IPS-15b (cell line): ENCODE measurements around the gene NRP1.

ENCODE experiments used
- H3K27me3 ChIP-seq: one replicate; pipeline ENCODE4 v1.6.1; 2013; ENCODE audit warnings: low read length; ENCODE audit not compliant: control insufficient read depth, insufficient read depth
- H3K36me3 ChIP-seq: one replicate; pipeline ENCODE4 v1.6.1; 2013; ENCODE audit warnings: low read length; ENCODE audit not compliant: control insufficient read depth, insufficient read depth
- H3K4me1 ChIP-seq: one replicate; pipeline ENCODE4 v1.6.1; 2013; ENCODE audit warnings: mild to moderate bottlenecking, low read length; ENCODE audit not compliant: control insufficient read depth, insufficient read depth
- H3K4me3 ChIP-seq: one replicate; pipeline ENCODE4 v1.5.1; 2013; ENCODE audit warnings: low read depth, low read length
- H3K9ac ChIP-seq: one replicate; pipeline ENCODE4 v1.6.1; 2013; ENCODE audit warnings: low read depth, mild to moderate bottlenecking, low read length
- H3K9me3 ChIP-seq: one replicate; pipeline ENCODE4 v1.6.1; 2013; ENCODE audit warnings: mild to moderate bottlenecking, low read length; ENCODE audit not compliant: control insufficient read depth, insufficient read depth

The NRP1 gene

DNA sequence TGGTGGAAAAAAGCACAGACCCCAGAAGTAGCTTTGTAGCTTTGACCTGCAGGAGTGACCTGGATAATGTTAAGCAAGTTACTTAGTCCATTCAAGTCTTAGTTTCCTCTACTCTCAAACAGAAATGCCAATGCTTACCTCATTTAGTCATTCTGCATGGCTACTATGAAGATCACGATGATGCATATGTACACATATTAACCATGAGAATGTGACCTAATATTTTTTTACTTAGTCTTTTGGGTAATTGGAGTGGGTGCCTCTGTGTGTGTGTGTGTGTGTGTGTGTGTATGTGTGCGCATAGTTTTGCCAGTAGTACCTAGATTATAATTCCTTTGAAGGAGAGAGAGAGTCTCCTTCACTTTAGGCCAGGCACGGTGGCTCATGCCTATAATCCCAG is 95.8 kb downstream of the NRP1 start:
- H3K4me1 ChIP-seq = no peaks in the 10 kb centered on the region
- no peak overlapping the region for H3K9ac ChIP-seq
- no peak overlapping the region for H3K4me3 ChIP-seq
- H3K36me3 ChIP-seq = no peaks in the 10 kb centered on the region
- no peaks in the 10 kb centered on the region for H3K27me3 ChIP-seq
- no peaks in the 10 kb centered on the region for H3K9me3 ChIP-seq

DNA sequence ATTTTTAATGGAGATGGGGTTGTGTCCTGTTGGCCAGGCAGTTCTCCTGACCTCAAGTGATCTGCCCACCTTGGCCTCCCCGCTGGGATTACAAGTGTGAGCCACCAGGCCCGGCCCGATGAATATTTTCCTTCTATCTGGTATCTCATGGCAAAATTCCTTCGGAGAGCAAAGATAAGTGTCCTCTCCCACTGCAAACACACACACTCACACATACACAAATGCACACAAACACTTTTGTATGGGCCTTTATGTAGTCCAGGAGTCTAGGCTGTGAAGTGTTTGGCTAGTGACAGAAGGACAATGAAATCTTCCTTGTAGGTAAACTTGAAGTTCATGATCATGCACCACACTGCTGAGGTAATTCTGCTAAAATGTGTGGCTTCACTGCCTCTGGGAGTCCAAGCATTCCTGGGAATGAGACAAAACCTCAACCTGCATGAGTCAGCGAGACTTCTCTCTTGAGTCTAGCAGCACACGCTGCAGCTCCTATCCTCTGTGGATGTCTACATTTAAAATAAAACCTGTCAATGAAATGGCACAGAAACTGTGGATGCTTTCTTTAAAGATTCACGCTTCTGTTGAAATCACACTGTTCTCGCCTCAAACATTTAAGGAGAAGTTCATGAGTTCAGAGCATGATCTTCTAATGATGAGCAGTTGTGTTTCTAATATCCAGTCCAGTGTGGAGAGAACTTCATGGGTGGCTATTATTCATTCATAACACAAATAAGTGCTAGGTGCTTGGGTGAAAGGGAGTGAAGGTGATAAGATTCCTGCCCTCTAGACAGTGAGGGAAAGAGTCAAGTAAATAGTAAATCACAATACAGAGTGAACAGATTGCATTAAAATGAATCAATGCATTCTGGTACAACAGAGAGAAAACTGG is 96.5 kb downstream of the NRP1 start:
- no peak overlapping the region for H3K9ac ChIP-seq

DNA sequence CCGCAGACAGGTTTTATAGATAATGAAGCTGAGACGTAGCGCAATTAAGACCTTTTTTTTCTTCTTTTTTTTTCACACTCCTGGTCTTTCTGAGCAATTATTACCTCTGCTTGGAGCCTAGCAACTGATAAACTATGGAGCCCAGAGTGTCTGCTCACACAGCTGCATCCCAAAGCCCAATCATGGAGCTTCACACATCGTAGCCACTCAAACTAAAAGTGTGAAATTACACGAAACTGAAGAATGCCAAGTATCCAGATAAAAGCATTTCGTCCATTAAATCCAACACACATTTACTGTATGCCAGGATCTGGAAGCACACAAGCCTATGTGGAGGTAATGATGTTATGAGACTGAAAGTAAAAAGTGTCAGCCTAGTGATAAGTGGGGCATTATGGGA is 97.6 kb downstream of the NRP1 start:
- H3K4me1 ChIP-seq = no peaks in the 10 kb centered on the region
- H3K4me3 ChIP-seq = no peak overlapping the region
- no peaks in the 10 kb centered on the region for H3K36me3 ChIP-seq
- H3K9me3 ChIP-seq = no peaks in the 10 kb centered on the region
- no peak overlapping the region for H3K9ac ChIP-seq
- H3K27me3 ChIP-seq = no peaks in the 10 kb centered on the region

More for the DNA sequence above, 96.5 kb downstream of the NRP1 start:
- H3K4me3 ChIP-seq = no peak overlapping the region
- H3K36me3 ChIP-seq = no peaks in the 10 kb centered on the region
- no peaks in the 10 kb centered on the region for H3K9me3 ChIP-seq
- no peaks in the 10 kb centered on the region for H3K4me1 ChIP-seq
- H3K27me3 ChIP-seq = no peaks in the 10 kb centered on the region

DNA sequence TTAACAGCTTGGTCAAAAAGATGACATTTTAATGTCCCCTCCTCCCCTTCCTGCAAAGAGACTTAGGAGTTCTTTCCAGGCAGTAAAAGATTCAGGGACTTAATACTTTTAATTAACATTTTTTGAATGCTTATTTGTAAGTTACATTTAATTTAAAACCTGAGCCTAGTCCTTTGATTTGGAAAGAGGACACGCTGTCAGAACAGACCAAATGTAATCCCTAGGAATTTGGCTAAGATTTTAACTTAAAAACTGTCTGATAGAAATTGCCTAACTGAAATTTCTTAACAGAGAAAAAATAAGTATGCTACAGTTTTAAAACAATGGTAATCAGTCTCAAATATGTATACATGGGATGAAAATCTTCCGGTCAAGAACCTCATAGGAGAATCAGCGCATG is 98.5 kb downstream of the NRP1 start:
- Histone ChIP-seq H3K9ac (no peak overlapping the region), H3K4me3 (no peak overlapping the region), H3K36me3 (no peaks in the 10 kb centered on the region), H3K27me3 (no peaks in the 10 kb centered on the region), H3K9me3 (no peaks in the 10 kb centered on the region), H3K4me1 (no peaks in the 10 kb centered on the region)

DNA sequence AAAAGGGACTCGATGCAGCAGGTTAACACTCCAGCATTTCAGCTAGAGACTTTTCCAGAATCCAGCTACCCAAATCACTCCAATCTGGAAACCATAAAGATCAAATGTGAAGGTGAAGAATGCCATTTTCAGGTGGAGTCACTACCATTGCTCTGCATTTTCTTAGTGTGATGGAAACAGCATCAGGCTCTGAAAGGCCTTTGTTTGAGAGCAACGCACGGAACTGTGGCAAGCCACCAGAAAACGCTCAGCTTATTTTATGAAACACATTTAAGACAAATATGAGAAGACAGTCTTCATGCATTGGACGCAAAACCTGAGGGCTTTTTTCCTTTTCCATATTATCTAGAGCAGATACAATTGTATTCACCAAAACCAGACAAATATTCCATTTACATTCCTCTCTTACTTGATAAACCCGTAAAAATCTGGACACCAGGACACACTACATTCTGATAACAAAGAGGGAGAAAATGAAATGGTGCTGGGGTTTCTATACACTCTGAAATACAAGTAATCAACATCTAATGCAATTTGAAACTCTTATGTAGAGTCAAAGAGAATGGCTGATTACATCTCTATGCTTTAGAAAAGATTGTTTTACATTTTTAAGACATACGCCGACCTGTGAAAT is 99.1 kb downstream of the NRP1 start:
- H3K4me1 ChIP-seq = no peaks in the 10 kb centered on the region

DNA sequence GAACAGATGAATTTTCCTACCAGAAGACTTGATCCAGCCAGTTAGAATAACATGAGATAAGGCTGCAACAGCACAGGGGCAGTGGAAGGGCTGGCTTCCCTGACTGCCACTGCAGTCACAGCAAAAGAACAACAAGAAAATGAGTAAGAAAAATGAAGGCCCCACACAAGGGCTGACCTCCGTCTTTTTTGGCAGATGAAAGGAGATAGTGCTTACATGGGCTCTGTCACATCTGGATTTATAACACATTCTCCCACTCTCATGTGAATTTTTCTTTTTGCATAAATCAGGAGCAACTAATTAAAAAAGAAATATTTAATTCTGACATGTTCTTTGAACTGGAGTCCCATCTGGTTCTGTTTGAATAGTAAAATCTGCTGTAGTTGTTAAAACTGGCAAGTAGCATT is 99.6 kb downstream of the NRP1 start:
- Histone ChIP-seq H3K27me3 (no peaks in the 10 kb centered on the region), H3K4me1 (no peaks in the 10 kb centered on the region), H3K36me3 (no peaks in the 10 kb centered on the region), H3K4me3 (no peak overlapping the region), H3K9ac (no peak overlapping the region), H3K9me3 (no peaks in the 10 kb centered on the region)

More for the DNA sequence above, 99.1 kb downstream of the NRP1 start:
- Histone ChIP-seq H3K36me3 (no peaks in the 10 kb centered on the region), H3K4me3 (no peak overlapping the region), H3K9ac (no peak overlapping the region), H3K27me3 (no peaks in the 10 kb centered on the region), H3K9me3 (no peaks in the 10 kb centered on the region)

DNA sequence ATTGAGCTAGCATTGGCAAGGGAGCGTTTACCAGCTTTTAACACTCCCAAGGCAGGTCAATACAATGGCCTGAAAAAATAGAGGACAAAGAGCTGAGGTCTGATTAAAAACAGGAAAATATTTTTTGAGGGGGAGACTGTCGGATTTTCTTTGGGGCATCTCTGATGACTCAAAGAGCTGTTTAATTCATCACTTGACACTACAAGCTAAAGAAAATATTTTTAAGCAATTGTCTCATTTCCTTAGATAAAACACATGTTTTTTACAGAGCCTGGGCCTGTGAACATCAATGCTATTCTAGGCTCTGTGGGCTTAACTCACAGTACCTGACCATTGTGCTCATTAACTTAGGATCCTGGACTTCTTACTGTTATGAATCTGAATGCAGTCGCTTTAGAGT is 100.8 kb downstream of the NRP1 start:
- Histone ChIP-seq H3K36me3 (no peaks in the 10 kb centered on the region), H3K4me3 (no peak overlapping the region), H3K9ac (no peak overlapping the region), H3K4me1 (peaks cover 3% of the 10 kb centered on the region), H3K27me3 (no peaks in the 10 kb centered on the region), H3K9me3 (no peaks in the 10 kb centered on the region)

DNA sequence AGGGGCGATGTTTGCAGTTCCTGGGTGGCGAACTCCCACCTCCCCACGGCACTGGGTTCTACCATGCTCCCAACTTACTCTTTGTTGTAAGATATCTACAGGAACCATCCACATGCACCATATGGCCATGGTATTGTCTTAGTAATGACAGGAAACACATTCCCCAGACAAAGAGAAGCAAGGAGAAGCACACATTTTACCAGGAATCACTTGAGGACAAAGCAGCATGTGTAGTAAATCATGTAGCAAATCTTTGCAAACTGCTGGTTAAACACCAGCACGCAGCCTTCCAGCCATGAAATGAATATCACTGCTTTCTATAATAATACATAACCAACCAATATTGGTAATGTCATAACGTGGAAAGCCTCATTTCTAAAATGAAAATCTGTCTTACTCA is 101.2 kb downstream of the NRP1 start:
- H3K27me3 ChIP-seq = no peaks in the 10 kb centered on the region
- no peak overlapping the region for H3K9ac ChIP-seq
- H3K36me3 ChIP-seq = no peaks in the 10 kb centered on the region
- H3K4me3 ChIP-seq = no peak overlapping the region
- H3K4me1 ChIP-seq = peaks cover 3% of the 10 kb centered on the region
- no peaks in the 10 kb centered on the region for H3K9me3 ChIP-seq

DNA sequence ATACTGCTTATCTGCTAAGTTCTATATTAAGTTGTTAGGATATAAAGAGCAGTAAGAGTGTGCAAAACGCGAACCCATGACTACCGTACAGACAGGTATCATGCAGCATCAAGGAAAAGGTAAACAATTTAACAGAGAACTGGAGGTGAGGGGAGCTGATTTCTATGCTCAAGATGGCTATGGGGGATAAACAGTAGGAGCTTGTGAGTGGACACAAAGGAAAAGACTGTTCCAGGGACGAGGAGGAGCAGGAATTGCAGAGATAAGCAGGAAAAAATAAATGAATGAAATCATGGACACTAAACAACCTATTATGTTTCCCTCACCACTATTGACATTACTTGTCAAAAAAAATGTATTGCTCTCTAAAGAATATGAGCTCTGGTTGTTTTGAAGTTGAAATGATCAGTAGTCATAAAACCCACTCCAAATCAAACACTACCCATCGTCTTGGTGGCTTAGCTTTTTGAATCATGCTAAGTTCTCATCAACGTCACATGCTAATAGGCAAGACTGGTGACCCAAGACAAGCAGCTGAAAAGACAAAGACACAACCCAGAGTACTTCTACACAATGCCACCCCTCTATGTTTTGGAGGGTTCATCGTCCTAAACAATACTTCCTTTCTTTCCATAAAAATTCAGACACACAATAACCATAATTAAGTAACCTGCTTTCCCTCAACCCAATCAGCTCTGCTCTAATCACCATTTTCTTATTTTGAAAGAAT is 102.7 kb downstream of the NRP1 start:
- Histone ChIP-seq H3K27me3 (no peaks in the 10 kb centered on the region), H3K4me3 (no peak overlapping the region), H3K9ac (no peak overlapping the region), H3K36me3 (no peaks in the 10 kb centered on the region), H3K4me1 (peaks cover 3% of the 10 kb centered on the region), H3K9me3 (no peaks in the 10 kb centered on the region)

DNA sequence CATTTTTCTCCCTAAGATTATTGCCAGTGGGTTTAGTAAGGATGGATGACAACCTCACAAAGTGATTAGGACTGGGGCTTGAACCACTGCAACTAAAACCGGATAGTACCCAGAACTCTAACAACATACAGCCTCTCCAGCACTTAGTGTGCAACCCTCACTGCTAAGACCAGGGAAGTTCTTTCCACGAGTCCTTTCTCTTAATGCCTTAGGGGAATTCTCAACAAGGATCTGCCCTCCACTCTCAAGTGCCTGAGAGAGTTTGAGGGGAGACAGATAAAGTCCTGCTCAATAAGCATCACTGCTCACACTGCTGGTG is 104.6 kb downstream of the NRP1 start:
- Histone ChIP-seq H3K4me1 (peaks cover 3% of the 10 kb centered on the region), H3K9ac (no peak overlapping the region), H3K36me3 (peaks cover 3% of the 10 kb centered on the region), H3K27me3 (no peaks in the 10 kb centered on the region), H3K4me3 (no peak overlapping the region), H3K9me3 (no peaks in the 10 kb centered on the region)

DNA sequence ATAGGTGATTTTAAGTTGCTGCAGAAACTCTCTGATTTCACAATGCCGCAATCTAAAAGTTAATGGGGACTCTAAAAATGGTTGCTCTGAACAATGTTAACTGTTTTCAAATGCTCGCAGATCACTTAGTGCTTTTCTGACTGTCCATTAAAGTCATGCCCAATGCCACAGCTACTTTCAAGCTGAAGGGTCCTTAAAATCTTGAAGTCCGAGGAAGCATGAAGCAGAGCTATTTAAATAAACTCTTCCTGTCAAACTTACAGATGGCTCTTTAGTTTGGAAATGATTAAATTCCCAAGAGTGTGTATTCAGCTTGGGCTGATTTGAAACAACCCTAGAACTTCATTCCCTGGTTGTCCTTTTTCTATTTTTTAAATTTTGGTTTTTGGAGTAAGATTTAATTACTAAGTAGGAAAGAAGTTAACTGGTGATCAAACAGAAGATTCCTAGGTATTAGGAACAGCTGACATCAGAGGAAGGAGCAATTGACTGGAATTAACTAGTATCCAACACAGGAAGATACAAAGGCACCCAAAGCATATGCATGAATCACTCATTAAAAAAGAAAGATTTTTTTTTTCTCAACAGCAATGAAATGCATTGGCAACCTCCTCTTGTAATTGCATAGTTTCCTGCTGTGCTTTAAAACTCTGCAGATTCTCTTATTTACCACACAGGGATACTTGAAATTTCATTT is 105.1 kb downstream of the NRP1 start:
- H3K9me3 ChIP-seq = no peaks in the 10 kb centered on the region

More for the DNA sequence above, 105.1 kb downstream of the NRP1 start:
- Histone ChIP-seq H3K27me3 (no peaks in the 10 kb centered on the region), H3K4me3 (no peak overlapping the region), H3K36me3 (peaks cover 3% of the 10 kb centered on the region), H3K9ac (no peak overlapping the region), H3K4me1 (peaks cover 3% of the 10 kb centered on the region)
